ENCODE measurements around the gene NLRP1.

Gene NLRP1

GRCh38 chr17:5598457-5598856 lies 14.1 kb upstream of the NLRP1 start:
- no peak for TF ChIP-seq TAF1 (IDR thresholded peaks at IDR 0.05; ENCODE audit: borderline replicate concordance, insufficient read depth, low read length)
- TF ChIP-seq FOXP2 (optimal IDR thresholded peaks at IDR 0.05; ENCODE audit: borderline replicate concordance, extremely low read depth, extremely low read length, insufficient read depth): no peak
- TF ChIP-seq REST (IDR thresholded peaks at IDR 0.05; ENCODE audit: insufficient read depth in 1 of 2, low read depth in 2 of 2, low read length in 2 of 2): no peak
- no peak for TF ChIP-seq POLR2AphosphoS5 (IDR thresholded peaks at IDR 0.05; ENCODE audit: low read depth, low read length)
- TF ChIP-seq SIN3A (IDR thresholded peaks at IDR 0.05; ENCODE audit: borderline replicate concordance, insufficient read depth, low read length): no peak

GRCh38 chr17:5596421-5596820 lies 12.1 kb upstream of the NLRP1 start:
- TF ChIP-seq REST (IDR thresholded peaks at IDR 0.05; ENCODE audit: insufficient read depth in 1 of 2, low read depth in 2 of 2, low read length in 2 of 2): no peak
- no peak for TF ChIP-seq TAF1 (IDR thresholded peaks at IDR 0.05; ENCODE audit: borderline replicate concordance, insufficient read depth, low read length)
- TF ChIP-seq SIN3A (IDR thresholded peaks at IDR 0.05; ENCODE audit: borderline replicate concordance, insufficient read depth, low read length): no peak
- TF ChIP-seq FOXP2 (optimal IDR thresholded peaks at IDR 0.05; ENCODE audit: borderline replicate concordance, extremely low read depth, extremely low read length, insufficient read depth): no peak
- TF ChIP-seq POLR2AphosphoS5 (IDR thresholded peaks at IDR 0.05; ENCODE audit: low read depth, low read length): no peak

GRCh38 chr17:5595831-5596230 lies 11.5 kb upstream of the NLRP1 start:
- TF ChIP-seq TAF1 (IDR thresholded peaks at IDR 0.05; ENCODE audit: borderline replicate concordance, insufficient read depth, low read length) (no peak), POLR2AphosphoS5 (IDR thresholded peaks at IDR 0.05; ENCODE audit: low read depth, low read length) (no peak), FOXP2 (optimal IDR thresholded peaks at IDR 0.05; ENCODE audit: borderline replicate concordance, extremely low read depth, extremely low read length, insufficient read depth) (no peak), SIN3A (IDR thresholded peaks at IDR 0.05; ENCODE audit: borderline replicate concordance, insufficient read depth, low read length) (no peak), REST (IDR thresholded peaks at IDR 0.05; ENCODE audit: insufficient read depth in 1 of 2, low read depth in 2 of 2, low read length in 2 of 2) (no peak)

- TF ChIP-seq SIN3A (IDR thresholded peaks at IDR 0.05; ENCODE audit: borderline replicate concordance, insufficient read depth, low read length) (no peak), REST (IDR thresholded peaks at IDR 0.05; ENCODE audit: insufficient read depth in 1 of 2, low read depth in 2 of 2, low read length in 2 of 2) (0 out of 4 replicates have a peak, but pooled peaks of 1 of the 2 experiments have one; percentile 20)
These were observed 8.1 kb upstream of the NLRP1 start for GRCh38 chr17:5592382-5592781.

- TF ChIP-seq REST (IDR thresholded peaks at IDR 0.05; ENCODE audit: insufficient read depth in 1 of 2, low read depth in 2 of 2, low read length in 2 of 2) (no peak), SIN3A (IDR thresholded peaks at IDR 0.05; ENCODE audit: borderline replicate concordance, insufficient read depth, low read length) (no peak), TAF1 (IDR thresholded peaks at IDR 0.05; ENCODE audit: borderline replicate concordance, insufficient read depth, low read length) (no peak), FOXP2 (optimal IDR thresholded peaks at IDR 0.05; ENCODE audit: borderline replicate concordance, extremely low read depth, extremely low read length, insufficient read depth) (no peak), POLR2AphosphoS5 (IDR thresholded peaks at IDR 0.05; ENCODE audit: low read depth, low read length) (no peak)
These were observed 7.7 kb upstream of the NLRP1 start for GRCh38 chr17:5591966-5592365.
